ENCODE measurements around the gene PAX7. TPM values are rescaled to one million over a fixed set of nuclear protein-coding genes. Genes with fewer than 3 reads are reported as not detected.

The PAX7 gene
- polyA plus RNA-seq, 1 of the 3 experiments (the other 2 are of a cell fraction), result not detected

DNA sequence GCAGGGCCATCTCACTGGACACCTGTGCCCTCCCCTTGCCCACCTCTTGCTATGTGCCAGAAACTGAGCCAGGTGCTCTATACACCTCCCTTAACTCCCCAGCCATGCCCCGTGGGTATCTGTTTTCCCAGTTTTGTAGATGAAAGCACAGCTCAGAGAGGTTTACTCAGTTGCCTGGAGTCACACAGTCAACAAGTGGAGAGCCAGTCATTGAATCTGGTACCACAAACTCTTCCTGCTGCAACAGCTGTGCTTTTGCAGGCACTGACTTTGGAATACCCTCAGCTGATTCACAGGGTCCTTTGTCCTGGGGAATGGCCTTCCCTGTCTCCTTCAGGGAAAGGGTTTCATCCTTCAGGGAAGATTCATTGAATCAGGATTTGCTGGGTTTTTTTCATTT lies 22.1 kb downstream of the PAX7 start:
- Histone ChIP-seq H3K4me2 (no peak overlapping the region), H3K9ac (no peak overlapping the region), H3K79me2 (ENCODE audit: insufficient read depth) (no peaks in the 10 kb centered on the region), H3F3A (replicated peaks; ENCODE audit: insufficient read depth) (no peaks in the 10 kb centered on the region), H3K36me3 (replicated peaks in 1 of 2; ENCODE audit: control insufficient read depth in 1 of 2, insufficient read depth in 2 of 2, low read length in 1 of 2) (no peaks in the 10 kb centered on the region), H3K4me1 (ENCODE audit: control insufficient read depth in 1 of 2, insufficient read depth in 2 of 2, low read depth in 1 of 2, low read length in 1 of 2) (no peaks in the 10 kb centered on the region; a peak in 1 of 4 replicates), H3K27me3 (ENCODE audit: insufficient read depth) (peaks cover 29% of the 10 kb centered on the region), H3K9me3 (no peaks in the 10 kb centered on the region), H4K20me1 (ENCODE audit: insufficient read depth) (no peaks in the 10 kb centered on the region), H3K4me3 (ENCODE audit: low read depth in 2 of 2, low read length in 1 of 2) (no peak overlapping the region), H2AFZ (ENCODE audit: low read depth) (no peak overlapping the region), H3K9me2 (no peaks in the 10 kb centered on the region), H3K27ac (ENCODE audit: low read depth in 2 of 2, low read length in 1 of 2) (no peak overlapping the region)
- ChIA-PET CTCF (interaction anchor here (2.7 kb wide), 1 partner anchor 222 kb away, joined by 8 read pairs; no protein-coding TSS in a partner anchor), POLR2A (no interaction called here)
- 15% methylated on average over 1 of the region's 1 CpG for WGBS (ENCODE audit: low lambda C conversion rate)
- TF ChIP-seq FOSL2 (IDR thresholded peaks at IDR 0.05; ENCODE audit: borderline replicate concordance, low read depth) (no peak), SIN3A (IDR thresholded peaks at IDR 0.05; ENCODE audit: borderline replicate concordance, low read depth, low read length) (no peak), NFIC (IDR thresholded peaks at IDR 0.05; ENCODE audit: borderline replicate concordance) (no peak), EP300 (IDR thresholded peaks at IDR 0.05; ENCODE audit: borderline replicate concordance in 1 of 2, low read depth in 1 of 2, low read length in 1 of 2) (no peak), NRF1 (IDR thresholded peaks at IDR 0.05; ENCODE audit: low read depth, low read length) (no peak), TCF12 (IDR thresholded peaks at IDR 0.05) (no peak), ELF1 (IDR thresholded peaks at IDR 0.05) (no peak), RXRA (IDR thresholded peaks at IDR 0.05; ENCODE audit: borderline replicate concordance, low read depth) (no peak)
- TF ChIP-seq, protein P1, sequence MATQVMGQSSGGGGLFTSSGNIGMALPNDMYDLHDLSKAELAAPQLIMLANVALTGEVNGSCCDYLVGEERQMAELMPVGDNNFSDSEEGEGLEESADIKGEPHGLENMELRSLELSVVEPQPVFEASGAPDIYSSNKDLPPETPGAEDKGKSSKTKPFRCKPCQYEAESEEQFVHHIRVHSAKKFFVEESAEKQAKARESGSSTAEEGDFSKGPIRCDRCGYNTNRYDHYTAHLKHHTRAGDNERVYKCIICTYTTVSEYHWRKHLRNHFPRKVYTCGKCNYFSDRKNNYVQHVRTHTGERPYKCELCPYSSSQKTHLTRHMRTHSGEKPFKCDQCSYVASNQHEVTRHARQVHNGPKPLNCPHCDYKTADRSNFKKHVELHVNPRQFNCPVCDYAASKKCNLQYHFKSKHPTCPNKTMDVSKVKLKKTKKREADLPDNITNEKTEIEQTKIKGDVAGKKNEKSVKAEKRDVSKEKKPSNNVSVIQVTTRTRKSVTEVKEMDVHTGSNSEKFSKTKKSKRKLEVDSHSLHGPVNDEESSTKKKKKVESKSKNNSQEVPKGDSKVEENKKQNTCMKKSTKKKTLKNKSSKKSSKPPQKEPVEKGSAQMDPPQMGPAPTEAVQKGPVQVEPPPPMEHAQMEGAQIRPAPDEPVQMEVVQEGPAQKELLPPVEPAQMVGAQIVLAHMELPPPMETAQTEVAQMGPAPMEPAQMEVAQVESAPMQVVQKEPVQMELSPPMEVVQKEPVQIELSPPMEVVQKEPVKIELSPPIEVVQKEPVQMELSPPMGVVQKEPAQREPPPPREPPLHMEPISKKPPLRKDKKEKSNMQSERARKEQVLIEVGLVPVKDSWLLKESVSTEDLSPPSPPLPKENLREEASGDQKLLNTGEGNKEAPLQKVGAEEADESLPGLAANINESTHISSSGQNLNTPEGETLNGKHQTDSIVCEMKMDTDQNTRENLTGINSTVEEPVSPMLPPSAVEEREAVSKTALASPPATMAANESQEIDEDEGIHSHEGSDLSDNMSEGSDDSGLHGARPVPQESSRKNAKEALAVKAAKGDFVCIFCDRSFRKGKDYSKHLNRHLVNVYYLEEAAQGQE (IDR thresholded peaks at IDR 0.05; ENCODE audit: low read depth, low read length), result no peak
- TF ChIP-seq, protein P2, sequence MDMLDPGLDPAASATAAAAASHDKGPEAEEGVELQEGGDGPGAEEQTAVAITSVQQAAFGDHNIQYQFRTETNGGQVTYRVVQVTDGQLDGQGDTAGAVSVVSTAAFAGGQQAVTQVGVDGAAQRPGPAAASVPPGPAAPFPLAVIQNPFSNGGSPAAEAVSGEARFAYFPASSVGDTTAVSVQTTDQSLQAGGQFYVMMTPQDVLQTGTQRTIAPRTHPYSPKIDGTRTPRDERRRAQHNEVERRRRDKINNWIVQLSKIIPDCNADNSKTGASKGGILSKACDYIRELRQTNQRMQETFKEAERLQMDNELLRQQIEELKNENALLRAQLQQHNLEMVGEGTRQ (IDR thresholded peaks at IDR 0.05; ENCODE audit: borderline replicate concordance, low read depth, low read length), result no peak
- TF ChIP-seq, protein P3, sequence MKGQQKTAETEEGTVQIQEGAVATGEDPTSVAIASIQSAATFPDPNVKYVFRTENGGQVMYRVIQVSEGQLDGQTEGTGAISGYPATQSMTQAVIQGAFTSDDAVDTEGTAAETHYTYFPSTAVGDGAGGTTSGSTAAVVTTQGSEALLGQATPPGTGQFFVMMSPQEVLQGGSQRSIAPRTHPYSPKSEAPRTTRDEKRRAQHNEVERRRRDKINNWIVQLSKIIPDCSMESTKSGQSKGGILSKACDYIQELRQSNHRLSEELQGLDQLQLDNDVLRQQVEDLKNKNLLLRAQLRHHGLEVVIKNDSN (IDR thresholded peaks at IDR 0.05; ENCODE audit: borderline replicate concordance, low read depth), result no peak
- DNase-seq, result no peak

DNA sequence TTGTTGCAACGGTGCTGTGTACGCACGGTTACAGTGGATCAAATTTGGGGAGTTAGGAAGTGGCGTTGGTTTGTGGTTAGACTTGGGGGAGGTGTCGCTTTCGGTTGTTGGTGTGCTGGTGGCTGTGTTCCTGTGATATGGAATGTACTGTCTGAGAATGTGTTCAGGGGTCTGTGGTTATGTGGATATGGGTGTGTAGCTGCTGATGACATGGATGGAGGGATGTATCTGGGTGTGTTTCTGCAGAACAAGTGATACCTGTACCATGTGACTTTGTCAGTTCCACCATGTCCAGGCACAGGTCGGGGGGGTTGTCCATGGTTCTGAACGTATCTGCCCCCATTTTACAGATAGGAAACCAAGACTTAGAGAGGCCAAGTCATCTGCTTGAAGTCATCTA lies 22.7 kb downstream of the PAX7 start:
- Histone ChIP-seq H3K4me1 (ENCODE audit: control insufficient read depth in 1 of 2, insufficient read depth in 2 of 2, low read depth in 1 of 2, low read length in 1 of 2) (no peaks in the 10 kb centered on the region; a peak in 1 of 4 replicates), H3K4me3 (ENCODE audit: low read depth in 2 of 2, low read length in 1 of 2) (no peak overlapping the region), H3K9ac (no peak overlapping the region), H3K27ac (ENCODE audit: low read depth in 2 of 2, low read length in 1 of 2) (no peak overlapping the region), H4K20me1 (ENCODE audit: insufficient read depth) (no peaks in the 10 kb centered on the region), H3K4me2 (no peak overlapping the region), H2AFZ (ENCODE audit: low read depth) (no peak overlapping the region), H3K9me2 (no peaks in the 10 kb centered on the region), H3K27me3 (ENCODE audit: insufficient read depth) (peaks cover 26% of the 10 kb centered on the region; the same call in 1 of the 2 replicates), H3K36me3 (replicated peaks in 1 of 2; ENCODE audit: control insufficient read depth in 1 of 2, insufficient read depth in 2 of 2, low read length in 1 of 2) (no peaks in the 10 kb centered on the region), H3K79me2 (ENCODE audit: insufficient read depth) (no peaks in the 10 kb centered on the region), H3K9me3 (no peaks in the 10 kb centered on the region), H3F3A (replicated peaks; ENCODE audit: insufficient read depth) (no peaks in the 10 kb centered on the region)
- 58% methylated on average over 8 of the region's 8 CpGs for WGBS (ENCODE audit: low lambda C conversion rate)
- POLR2A ChIA-PET, result no interaction called here
- TF ChIP-seq, protein P2 (IDR thresholded peaks at IDR 0.05; ENCODE audit: borderline replicate concordance, low read depth, low read length), result no peak
- TF ChIP-seq, protein P1 (IDR thresholded peaks at IDR 0.05; ENCODE audit: low read depth, low read length), result peak; percentile 77; the same call in 1 of the 2 replicates
- DNase-seq, result no peak
- CTCF ChIA-PET, result no interaction called here

All from SK-N-SH (cell line).